ENCODE results near the gene CCDC7.

DNA sequence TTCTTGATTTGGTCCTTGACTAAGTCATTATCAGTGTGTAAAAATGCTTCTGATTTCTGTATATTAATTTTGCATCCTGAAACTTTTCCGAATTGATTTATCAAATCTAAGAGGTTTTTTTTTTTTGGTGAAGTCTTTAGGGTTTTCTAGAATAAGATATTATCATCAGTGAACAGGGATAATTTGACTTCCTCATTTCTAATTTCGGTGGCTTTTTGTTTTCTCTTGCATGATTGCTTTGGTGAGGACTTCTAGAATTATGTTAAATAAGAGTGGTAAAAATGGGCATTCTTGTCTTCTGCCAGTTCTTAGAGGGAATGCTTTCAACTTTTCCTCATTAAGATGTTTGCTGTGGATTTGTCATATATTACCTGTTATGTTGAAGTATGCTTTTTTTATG is 170.5 kb downstream of the CCDC7 start:
- TF ChIP-seq, protein P1, sequence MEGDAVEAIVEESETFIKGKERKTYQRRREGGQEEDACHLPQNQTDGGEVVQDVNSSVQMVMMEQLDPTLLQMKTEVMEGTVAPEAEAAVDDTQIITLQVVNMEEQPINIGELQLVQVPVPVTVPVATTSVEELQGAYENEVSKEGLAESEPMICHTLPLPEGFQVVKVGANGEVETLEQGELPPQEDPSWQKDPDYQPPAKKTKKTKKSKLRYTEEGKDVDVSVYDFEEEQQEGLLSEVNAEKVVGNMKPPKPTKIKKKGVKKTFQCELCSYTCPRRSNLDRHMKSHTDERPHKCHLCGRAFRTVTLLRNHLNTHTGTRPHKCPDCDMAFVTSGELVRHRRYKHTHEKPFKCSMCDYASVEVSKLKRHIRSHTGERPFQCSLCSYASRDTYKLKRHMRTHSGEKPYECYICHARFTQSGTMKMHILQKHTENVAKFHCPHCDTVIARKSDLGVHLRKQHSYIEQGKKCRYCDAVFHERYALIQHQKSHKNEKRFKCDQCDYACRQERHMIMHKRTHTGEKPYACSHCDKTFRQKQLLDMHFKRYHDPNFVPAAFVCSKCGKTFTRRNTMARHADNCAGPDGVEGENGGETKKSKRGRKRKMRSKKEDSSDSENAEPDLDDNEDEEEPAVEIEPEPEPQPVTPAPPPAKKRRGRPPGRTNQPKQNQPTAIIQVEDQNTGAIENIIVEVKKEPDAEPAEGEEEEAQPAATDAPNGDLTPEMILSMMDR (IDR thresholded peaks at IDR 0.05), result no peak
- TF ChIP-seq POLR2A (IDR thresholded peaks at IDR 0.05), result no peak

All from Peyer's patch (tissue), 4 donors.